NOMO-1 treated with DMSO at 0.1 percent for 48 hours (cell line): ENCODE data around the gene CCDC186.

ENCODE experiments used
- DNase-seq: peaks from one replicate; lab custom pipeline; 2025; ENCODE audit not compliant: unreplicated experiment; lab: John Stamatoyannopoulos, UW

Gene CCDC186

DNA sequence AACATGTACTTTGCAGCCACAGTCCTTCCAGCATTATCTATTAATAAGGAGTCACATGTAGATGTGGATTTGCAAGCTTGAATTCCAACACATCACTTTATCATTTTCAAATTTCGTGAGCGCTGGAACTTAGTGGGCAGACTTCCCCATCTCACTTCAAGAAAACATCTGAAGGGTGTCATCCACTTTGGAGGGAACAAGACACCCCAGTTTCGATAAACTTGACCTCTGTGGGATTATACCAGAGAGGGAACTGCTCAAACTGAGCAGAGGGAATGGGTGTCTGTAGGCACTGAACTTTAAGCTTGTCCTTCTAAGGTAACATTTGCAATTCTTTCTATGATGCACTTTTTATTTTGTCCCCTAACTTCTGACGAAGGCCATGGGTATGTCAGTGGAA lies 102.8 kb downstream of the CCDC186 start:
- DNase-seq: peak; percentile 28
